Bronchial epithelial cell (primary cell): ENCODE results near the gene CNTNAP2. TPM values are rescaled to one million over a fixed set of nuclear protein-coding genes. Genes with fewer than 3 reads are reported as not detected.

ENCODE experiments used
- DNase-seq: peaks from one replicate; pipeline ENCODE4 v3.0.0-alpha.2; 2010; ENCODE audit warnings: low read depth
- FAIRE-seq: peaks from 2 replicates; lab custom pipeline; 2011; peaks lifted over from hg19 to GRCh38; lab: Jason Lieb, UNC
- H3K27me3 ChIP-seq: 2 replicates; pipeline ENCODE4 v1.5.1; 2011; ENCODE audit warnings: low read length; ENCODE audit not compliant: control insufficient read depth, insufficient read depth
- H3K36me3 ChIP-seq: 2 replicates; pipeline ENCODE4 v1.5.1; 2011; ENCODE audit warnings: low read length; ENCODE audit not compliant: control insufficient read depth, insufficient read depth
- H3K4me3 ChIP-seq: 2 replicates; pipeline ENCODE4 v1.5.1; 2011; ENCODE audit warnings: mild to moderate bottlenecking, low read depth, low read length, control low read depth
- CTCF ChIP-seq: IDR thresholded peaks from 2 replicates; pipeline ENCODE4 v1.5.1; 2011; ENCODE audit warnings: mild to moderate bottlenecking, moderate library complexity, low read length, control low read depth, inconsistent platforms; ENCODE audit not compliant: insufficient read depth, severe bottlenecking
- total RNA-seq: library from RNA; depleted of rRNA; stranded (reverse); fragments of >200 nt; gene quantifications from 2 replicates; pipeline ENCODE4 v1.2.1, GENCODE V29; 2014

Gene CNTNAP2
- total RNA-seq, 1 donor from 2014 or later, result 0.26 TPM

DNA sequence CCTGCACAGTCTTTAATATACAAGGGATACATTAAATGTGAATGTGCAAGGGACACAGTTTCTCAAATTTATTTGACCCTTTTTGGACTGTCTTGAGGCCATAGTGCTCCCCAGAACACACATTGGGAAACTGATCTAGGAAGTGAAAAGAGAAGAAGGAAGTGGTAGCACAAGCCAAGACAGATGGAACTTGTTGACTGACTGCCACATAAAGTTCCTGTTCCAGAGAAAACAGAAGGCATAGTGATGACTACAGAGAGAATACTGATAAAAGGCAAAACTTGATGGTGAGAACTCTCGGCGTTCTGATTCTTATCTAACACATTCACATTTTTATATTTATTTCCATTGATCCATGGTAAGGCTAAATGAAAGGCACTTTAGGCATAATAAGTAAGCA is 1216.4 kb downstream of the CNTNAP2 start:
- Histone ChIP-seq H3K36me3 (no peaks in the 10 kb centered on the region), H3K27me3 (no peaks in the 10 kb centered on the region), H3K4me3 (no peak overlapping the region)
- TF ChIP-seq CTCF, result no peak
- no peak for FAIRE-seq
- no peak for DNase-seq

DNA sequence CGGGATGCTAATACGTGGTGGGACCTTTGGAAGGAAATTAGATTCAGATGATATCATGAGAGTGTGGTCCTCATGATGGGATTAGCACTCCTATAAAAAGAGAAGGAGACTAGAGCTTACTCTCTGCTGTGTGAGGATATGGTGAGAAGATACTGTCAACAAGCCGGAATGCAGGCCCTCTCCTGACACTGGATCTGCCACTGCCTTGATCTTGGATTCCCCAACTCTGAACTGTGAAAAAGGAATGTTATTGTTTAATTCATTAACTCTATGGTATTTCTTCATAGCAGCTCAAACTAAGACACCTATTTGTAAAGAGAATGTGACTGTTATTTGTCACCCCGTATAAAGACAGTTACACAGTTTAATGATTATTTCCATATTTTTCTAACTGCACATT is 1246.5 kb downstream of the CNTNAP2 start:
- DNase-seq, result no peak
- Histone ChIP-seq H3K27me3 (no peaks in the 10 kb centered on the region), H3K4me3 (no peak overlapping the region), H3K36me3 (no peaks in the 10 kb centered on the region)
- no peak for FAIRE-seq
- TF ChIP-seq CTCF, result no peak

DNA sequence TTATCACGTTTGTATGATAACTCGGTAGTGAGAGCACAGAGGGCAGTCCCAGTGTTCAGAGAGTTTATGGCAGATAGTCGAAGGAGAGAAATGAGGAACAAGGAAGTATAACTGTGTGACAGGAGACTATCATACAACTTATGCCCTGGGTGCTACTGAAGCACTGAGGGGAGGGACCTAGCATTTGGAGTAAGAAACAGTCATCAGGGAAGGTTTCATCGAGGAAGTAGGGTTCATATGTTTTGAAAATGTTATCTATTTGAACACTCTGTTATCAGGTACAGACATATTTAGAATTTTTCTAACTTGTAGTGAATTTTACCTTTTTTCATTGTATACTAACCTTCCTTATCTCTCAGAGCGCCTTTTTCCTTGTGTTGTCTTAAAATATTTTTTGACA is 1259.6 kb downstream of the CNTNAP2 start:
- no peak for TF ChIP-seq CTCF
- H3K36me3 ChIP-seq, result no peaks in the 10 kb centered on the region
- FAIRE-seq, result no peak
- no peak for DNase-seq
- no peaks in the 10 kb centered on the region for H3K27me3 ChIP-seq
- no peak overlapping the region for H3K4me3 ChIP-seq

DNA sequence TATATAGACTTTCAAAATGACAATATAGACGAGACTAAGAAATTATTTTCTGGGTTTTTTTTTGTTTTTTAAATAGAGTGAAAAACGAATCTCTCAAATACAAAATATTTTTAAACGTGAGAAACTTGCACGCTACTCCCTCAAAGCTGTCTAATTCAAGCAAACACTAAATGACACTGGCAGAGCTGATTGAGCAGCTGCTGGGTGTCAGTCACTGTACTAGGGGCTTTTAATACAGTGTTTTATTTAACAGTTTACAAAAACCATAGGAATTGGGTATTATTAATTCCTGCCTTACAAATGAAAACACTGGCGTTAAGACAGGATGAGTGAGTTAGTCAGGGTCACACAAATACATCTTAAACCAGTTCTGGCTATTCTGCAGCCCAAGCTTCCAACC is 1264.3 kb downstream of the CNTNAP2 start:
- H3K36me3 ChIP-seq, result no peaks in the 10 kb centered on the region
- FAIRE-seq, result no peak
- H3K4me3 ChIP-seq, result no peak overlapping the region
- TF ChIP-seq CTCF, result no peak
- no peak for DNase-seq
- H3K27me3 ChIP-seq, result no peaks in the 10 kb centered on the region

GRCh38 chr7:147394329-147394728 is 1277.7 kb downstream of the CNTNAP2 start:
- no peak for DNase-seq
- TF ChIP-seq CTCF, result no peak
- no peaks in the 10 kb centered on the region for H3K36me3 ChIP-seq
- no peak for FAIRE-seq
- no peak overlapping the region for H3K4me3 ChIP-seq
- H3K27me3 ChIP-seq, result no peaks in the 10 kb centered on the region

DNA sequence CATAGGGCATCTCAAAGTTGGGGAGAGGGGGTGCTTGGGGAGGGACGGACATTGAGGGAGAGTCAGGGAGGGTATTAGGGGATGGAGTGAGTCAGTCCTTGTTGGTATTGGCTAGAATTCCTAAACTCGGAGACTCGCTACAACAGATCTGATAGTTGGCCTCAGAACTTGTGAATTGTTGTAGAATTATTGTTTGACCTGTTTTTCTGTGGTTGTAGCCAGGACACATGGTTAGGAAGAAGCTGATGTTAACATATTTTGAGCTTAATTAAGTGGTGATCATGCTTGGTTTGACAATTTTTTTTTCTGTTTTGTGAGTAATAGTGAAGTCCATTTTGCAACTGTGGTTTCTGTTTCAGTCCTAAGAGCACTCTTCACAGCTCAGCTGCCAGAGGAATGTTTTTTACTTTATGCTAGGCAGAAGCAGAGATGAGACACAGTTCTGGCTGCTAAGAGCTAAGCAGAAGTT is 1283.7 kb downstream of the CNTNAP2 start:
- TF ChIP-seq CTCF, result no peak
- H3K36me3 ChIP-seq, result no peaks in the 10 kb centered on the region
- FAIRE-seq (no peak), DNase-seq (no peak)
- no peak overlapping the region for H3K4me3 ChIP-seq
- no peaks in the 10 kb centered on the region for H3K27me3 ChIP-seq
